A673 (cell line): ENCODE data around the gene TMEM72.

Source experiments
- EZH2 ChIP-seq: fragments of 200-600 bp; sonication (generic); IDR thresholded peaks from 2 replicates; pipeline ENCODE4 v1.6.1; 2017; ENCODE audit warnings: borderline replicate concordance, low read depth, mild to moderate bottlenecking, mixed read lengths, antibody characterized with exemption, low read length; ENCODE audit not compliant: poor library complexity, severe bottlenecking
- TF ChIP-seq, protein P1 (sequence below): fragments of 300-800, 200-600 bp; sonication (generic); conservative IDR thresholded peaks from 2 replicates; pipeline ENCODE4 v1.5.1; 2017; ENCODE audit warnings: low read depth, mild to moderate bottlenecking, antibody characterized with exemption, low read length, moderate library complexity, mixed read lengths

DNA sequence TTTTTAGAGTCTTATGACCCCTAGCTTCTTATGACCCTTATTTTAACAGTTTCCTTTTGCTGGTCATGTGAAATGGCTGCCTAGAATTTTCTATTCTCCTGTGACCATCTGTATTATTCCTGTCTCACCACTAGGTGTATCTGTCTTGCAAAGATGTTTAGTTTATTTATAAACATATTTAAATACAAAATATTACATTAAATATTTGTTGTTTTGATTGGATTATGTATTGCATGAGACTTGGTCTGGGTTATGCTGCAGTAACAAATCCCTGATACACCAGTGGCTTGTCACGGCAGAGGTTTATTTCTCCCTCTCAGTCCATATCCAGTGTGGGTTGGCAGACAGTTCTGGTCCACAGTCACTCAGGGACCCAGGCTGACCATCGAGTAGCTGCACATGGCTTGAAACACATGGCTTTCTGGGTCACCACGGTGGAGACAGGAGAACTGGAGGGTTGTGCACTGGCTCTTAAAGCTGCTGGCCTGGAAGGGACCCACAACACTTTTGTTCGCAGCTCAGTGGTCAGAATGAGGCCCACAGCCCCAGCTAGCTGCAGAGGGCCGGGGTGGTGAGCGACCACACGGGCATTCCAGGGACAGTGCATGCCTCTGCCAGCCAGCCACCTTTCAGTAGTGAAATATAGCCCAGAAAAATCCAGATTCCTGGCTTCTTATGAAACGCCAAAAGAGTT is 55.8 kb downstream of the TMEM72 start:
- TF ChIP-seq, protein P1, sequence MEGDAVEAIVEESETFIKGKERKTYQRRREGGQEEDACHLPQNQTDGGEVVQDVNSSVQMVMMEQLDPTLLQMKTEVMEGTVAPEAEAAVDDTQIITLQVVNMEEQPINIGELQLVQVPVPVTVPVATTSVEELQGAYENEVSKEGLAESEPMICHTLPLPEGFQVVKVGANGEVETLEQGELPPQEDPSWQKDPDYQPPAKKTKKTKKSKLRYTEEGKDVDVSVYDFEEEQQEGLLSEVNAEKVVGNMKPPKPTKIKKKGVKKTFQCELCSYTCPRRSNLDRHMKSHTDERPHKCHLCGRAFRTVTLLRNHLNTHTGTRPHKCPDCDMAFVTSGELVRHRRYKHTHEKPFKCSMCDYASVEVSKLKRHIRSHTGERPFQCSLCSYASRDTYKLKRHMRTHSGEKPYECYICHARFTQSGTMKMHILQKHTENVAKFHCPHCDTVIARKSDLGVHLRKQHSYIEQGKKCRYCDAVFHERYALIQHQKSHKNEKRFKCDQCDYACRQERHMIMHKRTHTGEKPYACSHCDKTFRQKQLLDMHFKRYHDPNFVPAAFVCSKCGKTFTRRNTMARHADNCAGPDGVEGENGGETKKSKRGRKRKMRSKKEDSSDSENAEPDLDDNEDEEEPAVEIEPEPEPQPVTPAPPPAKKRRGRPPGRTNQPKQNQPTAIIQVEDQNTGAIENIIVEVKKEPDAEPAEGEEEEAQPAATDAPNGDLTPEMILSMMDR: peak; percentile 32; the same call in 1 of the 2 replicates
- no peak for TF ChIP-seq EZH2
